Neutrophil (primary cell): ENCODE data around the gene ARFRP1.

Experiments
- H3K27ac ChIP-seq: fragments of 200-600 bp; sonication (generic); 2 replicates; pipeline ENCODE4 v1.5.1; 2016; ENCODE audit warnings: mild to moderate bottlenecking, moderate library complexity
- H3K27me3 ChIP-seq: fragments of 200-600 bp; sonication (generic); 2 replicates; pipeline ENCODE4 v1.6.0; 2016; ENCODE audit warnings: mild to moderate bottlenecking
- H3K36me3 ChIP-seq: fragments of 200-600 bp; sonication (generic); 2 replicates; pipeline ENCODE4 v1.5.1; 2017
- H3K4me1 ChIP-seq, 2 experiments: fragments of 200-600 bp in 1 of 2; sonication (generic) in 1 of 2; 1 replicate in 1 of 2; 2 replicates in 1 of 2; pipeline versions ENCODE4 v1.5.1 to v1.6.1; 2013 to 2016; ENCODE audit warnings: low read depth in 1 of 2, low read length in 1 of 2, mild to moderate bottlenecking in 1 of 2, moderate library complexity in 1 of 2; ENCODE audit not compliant: control insufficient read depth in 1 of 2, insufficient read depth in 1 of 2
- H3K4me3 ChIP-seq, 2 experiments: fragments of 200-600 bp in 1 of 2; sonication (generic) in 1 of 2; 1 replicate in 1 of 2; 2 replicates in 1 of 2; pipeline ENCODE4 v1.5.1; 2013 to 2016; ENCODE audit warnings: low read depth in 1 of 2, low read length in 1 of 2, mild to moderate bottlenecking in 1 of 2, moderate library complexity in 1 of 2
- H3K9me3 ChIP-seq: fragments of 200-600 bp; sonication (generic); 2 replicates; pipeline ENCODE4 v1.5.1; 2016
- TF ChIP-seq, protein P1 (sequence below): fragments of 200-600 bp; sonication (generic); IDR thresholded peaks from 2 replicates; pipeline ENCODE4 v1.5.1; 2016; ENCODE audit warnings: antibody characterized with exemption

Gene ARFRP1

DNA sequence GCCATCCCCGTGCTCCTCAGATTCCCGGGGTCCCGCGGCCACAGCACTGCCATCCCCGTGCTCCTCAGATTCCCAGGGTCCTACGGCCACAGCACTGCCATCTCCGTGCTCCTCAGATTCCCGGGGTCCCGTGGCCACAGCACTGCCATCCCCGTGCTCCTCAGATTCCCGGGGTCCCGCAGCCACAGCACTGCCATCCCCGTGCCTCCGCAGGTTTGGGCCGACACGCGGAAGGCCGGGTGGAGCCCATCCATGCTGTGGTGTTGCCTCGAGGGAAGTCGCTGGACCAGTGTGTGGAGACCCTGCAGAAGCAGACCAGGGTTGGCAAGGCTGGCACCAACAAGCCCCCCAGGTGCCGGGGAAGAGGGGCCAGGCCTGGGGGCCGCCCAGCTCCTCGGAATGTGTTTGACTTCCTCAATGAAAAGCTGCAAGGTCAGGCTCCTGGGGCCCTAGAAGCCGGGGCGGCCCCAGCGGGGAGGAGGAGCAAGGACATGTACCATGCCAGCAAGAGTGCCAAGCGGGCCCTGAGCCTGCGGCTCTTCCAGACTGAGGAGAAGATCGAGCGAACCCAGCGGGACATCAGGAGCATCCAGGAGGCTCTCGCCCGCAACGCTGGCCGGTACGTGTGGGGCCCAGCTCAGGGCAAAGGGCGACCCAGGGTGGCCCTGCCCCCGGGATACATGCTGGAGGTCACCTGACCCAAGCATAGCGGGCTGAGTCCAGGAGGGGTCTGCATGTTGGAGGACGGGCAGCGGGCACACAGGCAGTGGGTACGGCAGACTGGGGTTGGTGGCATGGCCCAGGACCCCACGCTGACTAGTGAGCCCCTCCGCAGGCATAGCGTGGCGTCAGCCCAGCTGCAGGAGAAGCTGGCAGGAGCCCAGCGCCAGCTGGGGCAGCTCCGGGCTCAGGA is 27.4 kb upstream of the ARFRP1 start:
- Histone ChIP-seq H3K27ac (no peak overlapping the region), H3K36me3 (peaks cover 42% of the 10 kb centered on the region), H3K27me3 (peaks cover 40% of the 10 kb centered on the region), H3K4me1 (peaks cover 27 to 35% of the 10 kb centered on the region in 2 experiments), H3K9me3 (no peaks in the 10 kb centered on the region), H3K4me3 (no peak overlapping the region)
- TF ChIP-seq, protein P1, sequence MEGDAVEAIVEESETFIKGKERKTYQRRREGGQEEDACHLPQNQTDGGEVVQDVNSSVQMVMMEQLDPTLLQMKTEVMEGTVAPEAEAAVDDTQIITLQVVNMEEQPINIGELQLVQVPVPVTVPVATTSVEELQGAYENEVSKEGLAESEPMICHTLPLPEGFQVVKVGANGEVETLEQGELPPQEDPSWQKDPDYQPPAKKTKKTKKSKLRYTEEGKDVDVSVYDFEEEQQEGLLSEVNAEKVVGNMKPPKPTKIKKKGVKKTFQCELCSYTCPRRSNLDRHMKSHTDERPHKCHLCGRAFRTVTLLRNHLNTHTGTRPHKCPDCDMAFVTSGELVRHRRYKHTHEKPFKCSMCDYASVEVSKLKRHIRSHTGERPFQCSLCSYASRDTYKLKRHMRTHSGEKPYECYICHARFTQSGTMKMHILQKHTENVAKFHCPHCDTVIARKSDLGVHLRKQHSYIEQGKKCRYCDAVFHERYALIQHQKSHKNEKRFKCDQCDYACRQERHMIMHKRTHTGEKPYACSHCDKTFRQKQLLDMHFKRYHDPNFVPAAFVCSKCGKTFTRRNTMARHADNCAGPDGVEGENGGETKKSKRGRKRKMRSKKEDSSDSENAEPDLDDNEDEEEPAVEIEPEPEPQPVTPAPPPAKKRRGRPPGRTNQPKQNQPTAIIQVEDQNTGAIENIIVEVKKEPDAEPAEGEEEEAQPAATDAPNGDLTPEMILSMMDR = no peak

DNA sequence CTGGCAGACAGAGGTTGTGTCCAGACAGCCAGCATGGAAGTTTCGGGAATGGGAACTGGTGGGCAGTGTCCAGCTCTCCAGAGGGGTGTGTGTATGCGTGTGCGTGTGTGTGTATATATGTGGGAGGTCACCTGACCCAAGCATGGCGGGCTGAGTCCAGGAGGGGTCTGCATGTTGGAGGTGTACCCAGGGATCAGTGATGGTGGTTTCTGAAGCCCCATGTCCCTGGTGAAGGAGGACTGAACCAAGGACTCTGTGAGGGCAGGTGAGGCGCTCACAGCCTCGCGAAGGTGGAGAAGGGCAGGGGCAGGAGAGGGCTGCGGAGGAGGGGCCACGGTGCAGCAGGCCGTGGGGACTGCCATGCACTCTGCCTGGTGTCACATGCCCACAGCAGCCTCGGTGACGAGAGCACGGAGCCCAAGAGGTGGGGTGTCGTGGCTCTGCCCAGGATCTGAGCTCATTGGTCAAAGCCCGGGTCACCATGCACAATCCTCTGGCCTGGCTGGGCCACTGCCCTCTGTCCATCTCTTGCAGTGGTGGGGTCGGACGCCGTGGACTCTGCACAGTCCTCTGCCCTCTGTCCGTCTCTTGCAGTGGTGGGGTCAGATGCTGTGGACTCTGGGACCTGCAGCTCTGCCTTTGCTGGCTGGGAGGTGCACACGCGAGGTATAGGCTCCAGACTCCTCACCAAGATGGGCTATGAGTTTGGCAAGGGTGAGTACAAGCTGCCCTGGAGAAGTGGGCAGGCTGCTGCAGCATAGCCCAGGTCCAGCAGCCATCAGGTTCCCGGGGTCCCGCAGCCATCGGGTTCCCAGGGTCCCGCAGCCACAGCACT is 26.6 kb upstream of the ARFRP1 start:
- Histone ChIP-seq H3K4me1 (peaks cover 30 to 36% of the 10 kb centered on the region in 2 experiments), H3K36me3 (peaks cover 42% of the 10 kb centered on the region), H3K9me3 (no peaks in the 10 kb centered on the region), H3K27ac (no peak overlapping the region), H3K27me3 (peaks cover 40% of the 10 kb centered on the region), H3K4me3 (no peak overlapping the region)
- TF ChIP-seq, protein P1 = no peak

DNA sequence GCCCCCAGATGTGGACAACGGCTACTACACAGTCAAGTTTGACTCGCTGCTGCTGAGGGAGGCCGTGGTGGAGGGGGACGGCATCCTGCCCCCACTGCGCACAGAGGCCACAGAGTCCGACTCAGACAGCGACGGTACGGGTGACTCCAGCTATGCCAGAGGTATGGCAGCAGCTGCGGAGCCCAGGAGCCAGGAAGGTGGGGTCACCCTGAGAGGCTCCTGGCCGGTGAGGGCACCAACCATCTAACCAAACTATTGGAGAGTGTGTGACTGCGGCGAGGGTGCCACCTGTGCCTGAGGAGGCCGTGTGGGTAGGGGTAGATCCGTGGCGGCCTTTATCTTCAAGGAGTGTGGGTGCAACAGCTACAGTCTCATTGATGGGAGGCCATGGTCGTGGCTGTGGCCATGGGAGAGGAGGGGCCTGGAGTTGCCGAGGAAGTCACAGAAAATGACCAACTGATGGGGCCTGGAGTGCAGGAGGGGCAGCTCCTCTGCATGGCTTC is 25.9 kb upstream of the ARFRP1 start:
- no peak overlapping the region for H3K27ac ChIP-seq
- H3K4me1 ChIP-seq = peaks cover 23 to 29% of the 10 kb centered on the region in 2 experiments
- H3K9me3 ChIP-seq = no peaks in the 10 kb centered on the region
- H3K27me3 ChIP-seq = peaks cover 33% of the 10 kb centered on the region
- H3K4me3 ChIP-seq = no peak overlapping the region
- TF ChIP-seq, protein P1 = no peak
- H3K36me3 ChIP-seq = peaks cover 42% of the 10 kb centered on the region

DNA sequence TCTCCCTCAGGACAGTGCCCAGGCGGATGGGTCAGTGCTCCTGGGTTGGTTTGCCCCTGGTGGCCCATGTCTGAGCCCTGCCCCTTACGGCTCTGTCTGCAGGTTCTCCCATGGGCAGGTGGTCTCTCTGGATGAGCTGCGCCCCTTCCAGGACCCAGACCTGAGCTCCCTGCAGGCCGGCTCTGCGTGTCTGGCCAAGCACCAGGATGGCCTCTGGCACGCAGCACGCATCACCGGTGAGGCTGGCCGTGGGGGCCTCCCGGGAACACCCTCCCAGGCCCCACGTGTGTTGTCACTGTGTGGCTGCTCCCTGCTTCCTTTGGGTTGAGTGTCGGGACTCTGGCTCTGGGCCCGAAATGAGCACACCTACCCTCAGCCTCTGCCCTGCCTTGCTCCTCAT is 25.3 kb upstream of the ARFRP1 start:
- Histone ChIP-seq H3K27me3 (peaks cover 28% of the 10 kb centered on the region), H3K9me3 (no peaks in the 10 kb centered on the region), H3K27ac (no peak overlapping the region), H3K36me3 (peaks cover 42% of the 10 kb centered on the region), H3K4me3 (no peak overlapping the region), H3K4me1 (peaks cover 18 to 24% of the 10 kb centered on the region in 2 experiments)
- TF ChIP-seq, protein P1 = no peak
